ENCODE results near the gene BAD. TPM values are rescaled to one million over a fixed set of nuclear protein-coding genes. Genes with fewer than 3 reads are reported as not detected.

Gene BAD
- total RNA-seq, 1 experiment from 2014 or later, result 23.3 TPM

DNA sequence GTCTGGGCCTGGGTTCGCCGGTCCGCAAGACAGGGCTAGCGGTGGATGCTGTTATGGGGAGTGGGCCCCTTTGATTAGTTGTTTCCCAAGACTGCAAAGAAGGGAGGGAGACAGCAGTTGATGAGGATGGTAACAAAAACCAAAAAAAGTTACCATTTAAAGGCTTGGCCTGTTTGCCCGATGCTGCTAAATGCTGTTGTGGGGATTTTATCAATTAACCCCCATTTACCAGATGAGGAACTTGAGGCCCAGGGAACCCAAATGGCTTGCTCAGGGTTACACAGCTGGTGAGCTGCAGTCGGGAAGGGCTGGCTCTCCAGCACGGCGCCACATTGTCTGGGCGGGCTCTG lies 61.8 kb downstream of the BAD start:
- Mint-ChIP-seq H3K4me3 (no peak overlapping the region), H3K27ac (no peak overlapping the region), H3K27me3 (ENCODE audit: low read depth) (no peaks in the 10 kb centered on the region; the same call in 1 of the 2 replicates), H3K4me1 (peaks cover 15% of the 10 kb centered on the region in 2 experiments), H3K36me3 (ENCODE audit: insufficient read depth in 1 of 3, low read depth in 3 of 3) (peaks cover 0 to 25% (median 14%) of the 10 kb centered on the region in 3 experiments; a peak in 5 of 7 replicates), H3K9me3 (no peaks in the 10 kb centered on the region)
- no peak overlapping the region for H3K4me2 ChIP-seq (ENCODE audit: insufficient read depth, insufficient read length, low read length)
- no CpG with 5 or more reads among the region's 9 CpGs for WGBS (ENCODE audit: extremely low coverage, insufficient read length, low lambda C conversion rate)
- H4K5ac ChIP-seq (ENCODE audit: insufficient read length, low read depth, low read length), result no peak overlapping the region
- no peak overlapping the region for H2AK5ac ChIP-seq (ENCODE audit: insufficient read length, low read length)
- no peak overlapping the region for H4K8ac ChIP-seq (replicated peaks; ENCODE audit: insufficient read length, low read depth, low read length)
- no peak overlapping the region for H3K9ac ChIP-seq (ENCODE audit: extremely low read depth, insufficient read length, low read length)
- H3K79me2 ChIP-seq (ENCODE audit: insufficient read depth, low read length), result no peaks in the 10 kb centered on the region
- DNase-seq, result no peak
- no peak overlapping the region for H3K4ac ChIP-seq (ENCODE audit: low read depth, low read length)
- H2BK120ac ChIP-seq (ENCODE audit: low read depth, low read length, poor library complexity, severe bottlenecking), result no peak overlapping the region
- H2BK15ac ChIP-seq (ENCODE audit: low read depth, low read length), result no peak overlapping the region
- H3T11ph ChIP-seq (ENCODE audit: low read length), result no peak overlapping the region
- H4K91ac ChIP-seq (ENCODE audit: insufficient read length, low read depth, low read length), result no peak overlapping the region
- no peak overlapping the region for H2BK12ac ChIP-seq (ENCODE audit: insufficient read length, low read depth, low read length)
- H2BK5ac ChIP-seq (ENCODE audit: insufficient read length, low read length), result no peak overlapping the region
- no peak overlapping the region for H3K18ac ChIP-seq (ENCODE audit: insufficient read length, low read depth, low read length)
- H4K20me1 ChIP-seq (ENCODE audit: control insufficient read depth, insufficient read depth, insufficient read length), result no peaks in the 10 kb centered on the region
- TF ChIP-seq, protein P1, sequence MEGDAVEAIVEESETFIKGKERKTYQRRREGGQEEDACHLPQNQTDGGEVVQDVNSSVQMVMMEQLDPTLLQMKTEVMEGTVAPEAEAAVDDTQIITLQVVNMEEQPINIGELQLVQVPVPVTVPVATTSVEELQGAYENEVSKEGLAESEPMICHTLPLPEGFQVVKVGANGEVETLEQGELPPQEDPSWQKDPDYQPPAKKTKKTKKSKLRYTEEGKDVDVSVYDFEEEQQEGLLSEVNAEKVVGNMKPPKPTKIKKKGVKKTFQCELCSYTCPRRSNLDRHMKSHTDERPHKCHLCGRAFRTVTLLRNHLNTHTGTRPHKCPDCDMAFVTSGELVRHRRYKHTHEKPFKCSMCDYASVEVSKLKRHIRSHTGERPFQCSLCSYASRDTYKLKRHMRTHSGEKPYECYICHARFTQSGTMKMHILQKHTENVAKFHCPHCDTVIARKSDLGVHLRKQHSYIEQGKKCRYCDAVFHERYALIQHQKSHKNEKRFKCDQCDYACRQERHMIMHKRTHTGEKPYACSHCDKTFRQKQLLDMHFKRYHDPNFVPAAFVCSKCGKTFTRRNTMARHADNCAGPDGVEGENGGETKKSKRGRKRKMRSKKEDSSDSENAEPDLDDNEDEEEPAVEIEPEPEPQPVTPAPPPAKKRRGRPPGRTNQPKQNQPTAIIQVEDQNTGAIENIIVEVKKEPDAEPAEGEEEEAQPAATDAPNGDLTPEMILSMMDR (conservative IDR thresholded peaks at IDR 0.05), result no peak
- no peak overlapping the region for H3K27ac ChIP-seq (ENCODE audit: insufficient read length, low read depth, low read length)
- no peaks in the 10 kb centered on the region for H3K4me1 ChIP-seq (ENCODE audit: insufficient read depth, low read length)
- H3K23ac ChIP-seq (ENCODE audit: insufficient read length, low read depth, low read length), result no peak overlapping the region
- peaks cover 15% of the 10 kb centered on the region for H3K23me2 ChIP-seq (ENCODE audit: insufficient read length, low read depth, low read length, poor library complexity, severe bottlenecking)
- H3K14ac ChIP-seq (ENCODE audit: insufficient read depth, low read length), result no peak overlapping the region
- H3K79me1 ChIP-seq (ENCODE audit: insufficient read depth, low read depth, low read length, poor library complexity, severe bottlenecking), result no peaks in the 10 kb centered on the region
- no peak overlapping the region for H2AFZ ChIP-seq (ENCODE audit: low read length)
- no peak overlapping the region for H3K56ac ChIP-seq (ENCODE audit: insufficient read length, low read depth, low read length)
- H2BK20ac ChIP-seq (ENCODE audit: low read depth, low read length, poor library complexity, severe bottlenecking), result no peak overlapping the region
- H3K27me3 ChIP-seq (ENCODE audit: insufficient read depth, low read length), result no peaks in the 10 kb centered on the region
- H3K9me3 ChIP-seq (ENCODE audit: control insufficient read depth, low read depth, low read length), result no peaks in the 10 kb centered on the region
